GM12875 (cell line): ENCODE measurements around the gene GPR142.

ENCODE experiments used
- H3K4me3 ChIP-seq: one replicate; pipeline ENCODE4 v1.5.1; 2011; ENCODE audit warnings: low read depth, low read length, control low read depth
- TF ChIP-seq, protein P1 (sequence below): IDR thresholded peaks from 2 replicates; pipeline ENCODE4 v1.5.1; 2011; ENCODE audit warnings: low read depth, mild to moderate bottlenecking, control low read depth, inconsistent platforms, low read length, moderate library complexity, borderline replicate concordance; ENCODE audit not compliant: insufficient read depth

The GPR142 gene

DNA sequence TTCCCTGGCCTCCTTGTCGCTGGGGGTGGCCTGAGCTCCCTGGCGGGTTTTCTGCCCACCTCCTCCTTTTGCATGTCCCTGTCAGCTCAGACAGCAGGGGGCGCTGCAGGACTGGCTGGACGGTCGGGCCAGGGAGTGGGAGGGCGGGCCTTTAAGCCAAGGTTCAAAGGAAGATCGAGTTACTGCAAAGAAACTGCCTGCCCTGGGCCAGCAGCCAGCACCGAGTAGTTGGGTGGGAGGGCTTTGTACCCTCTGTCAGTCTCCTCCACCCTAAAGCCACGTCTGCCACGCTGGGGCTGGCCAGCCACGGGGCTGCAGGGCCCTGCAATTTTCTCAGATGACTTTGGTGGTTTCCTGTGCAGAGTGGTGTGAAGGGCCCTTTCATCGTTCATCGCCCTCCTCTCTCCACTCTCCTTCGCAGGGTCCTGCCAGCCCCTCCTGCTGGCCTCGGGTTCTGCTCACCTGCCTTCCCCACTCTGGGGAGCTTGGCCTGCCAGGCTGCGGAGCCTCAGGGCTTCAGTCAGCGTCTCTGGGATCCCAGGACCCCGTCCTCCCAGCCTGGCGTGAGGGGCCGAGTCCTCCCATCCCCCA is 12.3 kb downstream of the GPR142 start:
- no peak overlapping the region for H3K4me3 ChIP-seq
- TF ChIP-seq, protein P1, sequence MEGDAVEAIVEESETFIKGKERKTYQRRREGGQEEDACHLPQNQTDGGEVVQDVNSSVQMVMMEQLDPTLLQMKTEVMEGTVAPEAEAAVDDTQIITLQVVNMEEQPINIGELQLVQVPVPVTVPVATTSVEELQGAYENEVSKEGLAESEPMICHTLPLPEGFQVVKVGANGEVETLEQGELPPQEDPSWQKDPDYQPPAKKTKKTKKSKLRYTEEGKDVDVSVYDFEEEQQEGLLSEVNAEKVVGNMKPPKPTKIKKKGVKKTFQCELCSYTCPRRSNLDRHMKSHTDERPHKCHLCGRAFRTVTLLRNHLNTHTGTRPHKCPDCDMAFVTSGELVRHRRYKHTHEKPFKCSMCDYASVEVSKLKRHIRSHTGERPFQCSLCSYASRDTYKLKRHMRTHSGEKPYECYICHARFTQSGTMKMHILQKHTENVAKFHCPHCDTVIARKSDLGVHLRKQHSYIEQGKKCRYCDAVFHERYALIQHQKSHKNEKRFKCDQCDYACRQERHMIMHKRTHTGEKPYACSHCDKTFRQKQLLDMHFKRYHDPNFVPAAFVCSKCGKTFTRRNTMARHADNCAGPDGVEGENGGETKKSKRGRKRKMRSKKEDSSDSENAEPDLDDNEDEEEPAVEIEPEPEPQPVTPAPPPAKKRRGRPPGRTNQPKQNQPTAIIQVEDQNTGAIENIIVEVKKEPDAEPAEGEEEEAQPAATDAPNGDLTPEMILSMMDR, result peak; percentile 92

DNA sequence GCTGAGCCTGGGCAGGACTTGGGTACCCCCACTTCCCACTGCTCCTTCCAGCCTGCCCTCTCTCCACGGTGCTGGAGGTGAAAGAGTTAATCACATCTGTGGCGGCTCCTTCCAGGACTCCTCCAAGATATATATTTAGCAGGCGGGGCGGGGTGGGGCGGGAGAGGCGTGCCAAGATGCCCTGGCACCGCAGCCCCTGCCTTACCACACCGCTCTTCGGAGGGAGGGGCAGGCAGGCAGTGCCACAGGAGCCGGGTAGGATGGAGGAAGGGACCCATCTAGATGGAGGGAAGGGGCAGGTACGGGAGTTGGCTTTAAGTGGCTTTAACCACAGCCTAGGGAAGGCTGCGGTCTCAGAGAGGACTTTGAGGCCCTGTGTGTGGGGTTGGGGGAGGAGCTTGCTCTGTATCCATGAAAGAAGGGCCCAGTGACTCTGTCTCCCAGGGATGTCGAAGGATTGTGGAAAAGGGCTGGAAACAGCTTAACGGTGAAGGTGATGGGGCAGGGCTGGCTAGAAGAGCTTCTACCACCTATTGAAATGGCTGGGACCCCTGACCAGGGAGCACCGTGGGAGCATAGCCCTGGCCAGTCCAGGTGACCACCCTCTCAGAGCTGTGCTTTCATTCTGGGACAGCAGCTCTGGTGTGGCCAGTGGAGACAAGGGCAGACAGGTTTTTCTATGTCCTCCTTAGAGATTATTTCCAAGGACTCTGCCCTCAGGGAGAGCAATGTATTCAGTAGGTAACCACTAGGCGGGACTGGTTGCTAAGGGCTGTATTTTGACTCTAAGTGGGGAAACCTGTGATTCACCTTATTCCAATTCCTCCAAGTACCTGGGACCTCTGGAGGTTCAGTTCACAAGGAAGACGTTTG is 13.0 kb downstream of the GPR142 start:
- H3K4me3 ChIP-seq, result no peak overlapping the region
- TF ChIP-seq, protein P1, result no peak

DNA sequence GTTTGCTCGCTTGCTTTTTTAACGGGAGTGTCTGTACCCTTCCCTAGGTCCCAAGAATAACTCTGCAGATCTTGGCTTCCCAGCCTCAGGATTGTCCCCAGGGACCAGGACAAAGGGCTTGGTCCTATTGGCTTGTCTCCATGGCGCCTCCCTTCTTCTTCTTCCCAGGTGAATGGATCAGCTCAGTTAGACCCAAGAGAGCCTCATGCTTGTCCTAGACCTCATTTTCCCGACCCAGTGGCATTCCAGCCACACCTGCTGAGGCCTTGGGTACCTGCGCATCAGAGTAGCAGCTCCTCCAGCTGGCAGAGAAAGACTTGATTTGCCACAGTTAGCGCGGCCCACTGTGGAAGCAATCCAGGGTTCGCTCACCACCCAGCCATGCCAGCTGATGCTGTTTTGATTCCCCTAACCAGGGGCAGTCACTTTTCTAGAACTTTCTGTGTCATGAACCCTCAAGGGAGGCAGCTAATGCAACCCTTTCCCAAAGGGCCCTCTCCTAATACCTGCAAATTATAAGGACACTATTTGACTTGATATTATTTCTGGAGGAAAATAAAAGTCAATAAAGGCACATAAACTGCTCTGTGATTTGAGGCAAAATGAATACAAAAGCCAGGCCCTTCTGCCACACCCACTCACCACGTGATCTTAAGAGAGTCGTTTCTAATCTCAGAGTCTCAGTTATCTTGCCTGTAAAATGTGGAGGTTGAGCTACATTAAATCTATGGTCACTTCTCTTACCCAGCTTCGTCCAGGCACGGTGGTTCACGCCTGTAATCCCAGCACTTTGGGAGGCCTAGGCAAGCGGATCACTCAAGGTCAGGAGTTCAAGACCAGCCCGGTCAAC is 13.9 kb downstream of the GPR142 start:
- TF ChIP-seq, protein P1, result no peak
- H3K4me3 ChIP-seq, result no peak overlapping the region

DNA sequence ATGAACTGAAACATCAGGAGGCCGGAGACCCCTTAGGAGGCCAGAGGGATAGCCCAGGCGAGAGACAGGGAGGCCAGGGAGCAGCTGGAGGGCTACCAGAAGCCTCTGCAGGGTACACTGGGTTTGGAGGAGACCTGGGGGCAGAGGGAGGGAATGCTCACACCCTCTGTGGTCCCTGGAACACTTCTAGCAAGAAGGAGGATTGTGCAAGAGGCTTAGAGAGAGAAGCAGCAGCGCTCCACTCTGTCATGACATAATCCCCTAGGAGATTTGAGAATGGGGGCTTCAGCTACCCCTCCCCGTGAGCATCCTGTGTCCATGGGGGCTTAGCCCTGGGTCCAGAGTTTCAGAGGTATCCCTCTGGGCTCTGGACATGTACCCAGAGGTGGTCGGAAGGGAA is 15.8 kb downstream of the GPR142 start:
- TF ChIP-seq, protein P1, result no peak
- no peak overlapping the region for H3K4me3 ChIP-seq

DNA sequence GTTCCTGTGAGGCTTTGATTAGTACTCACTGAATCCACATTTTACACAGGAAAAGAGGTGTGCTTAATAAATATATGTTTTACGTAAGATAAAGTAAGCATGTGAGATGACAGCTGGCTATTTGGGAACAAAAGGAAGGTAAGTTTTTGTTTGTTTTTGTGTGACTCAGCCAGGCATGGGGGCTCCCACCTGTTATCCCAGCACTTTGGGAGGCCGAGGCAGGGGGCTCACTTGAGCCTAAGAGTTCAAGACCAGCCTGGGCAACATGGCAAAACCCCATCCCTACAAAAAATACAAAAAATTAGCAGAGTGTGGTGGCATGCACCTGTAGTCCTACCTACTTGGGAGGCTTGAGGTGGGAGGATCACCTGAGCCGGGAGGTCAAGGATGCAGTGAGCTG is 17.9 kb downstream of the GPR142 start:
- TF ChIP-seq, protein P1, result no peak
- H3K4me3 ChIP-seq, result no peak overlapping the region

DNA sequence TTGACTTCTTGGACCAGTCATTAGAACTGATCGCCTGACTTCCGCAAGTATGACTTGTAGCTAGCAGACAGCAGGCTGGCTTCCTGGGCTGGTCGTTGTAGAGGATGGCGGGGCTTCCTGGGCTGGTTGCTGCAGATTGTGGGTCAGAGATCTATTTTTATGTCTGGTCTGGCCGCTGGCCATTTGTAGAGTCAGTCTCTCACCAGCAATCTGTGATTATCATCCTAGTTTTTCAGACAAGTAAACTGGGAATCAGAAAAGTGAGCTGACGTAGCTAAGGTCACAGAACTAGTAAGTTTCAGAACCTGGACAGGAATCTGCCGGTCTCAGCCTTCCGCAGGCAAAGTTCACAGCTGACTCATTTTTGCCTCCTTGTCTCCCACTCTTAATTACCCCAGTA is 19.1 kb downstream of the GPR142 start:
- TF ChIP-seq, protein P1, result no peak

More for the DNA sequence above, 19.1 kb downstream of the GPR142 start:
- H3K4me3 ChIP-seq, result no peak overlapping the region
